K562 (cell line): ENCODE results near the gene XYLB. TPM values are rescaled to one million over a fixed set of nuclear protein-coding genes. Genes with fewer than 3 reads are reported as not detected.
A peak's percentile ranks its signal among the peaks of the same experiment; 100 is the strongest.

Experiments used
- BRF1 ChIP-seq: IDR thresholded peaks from 3 replicates; pipeline ENCODE4 v1.6.1; 2011; ENCODE audit warnings: borderline replicate concordance, mild to moderate bottlenecking; ENCODE audit not compliant: insufficient read length; ENCODE audit errors: extremely low read depth
- CHAMP1 ChIP-seq: fragments of 450-650 bp; IDR thresholded peaks from 2 replicates; pipeline ENCODE4 v1.6.1; 2016; ENCODE audit warnings: mild to moderate bottlenecking
- CREB5 ChIP-seq: fragments of 250-450 bp; sonication (Bioruptor Pico); IDR thresholded peaks from 2 replicates; pipeline ENCODE4 v1.5.0; 2020; ENCODE audit warnings: mild to moderate bottlenecking
- FOXK2 ChIP-seq, 2 experiments: fragments of 450-650 bp; IDR thresholded peaks in 1 of 2; conservative IDR thresholded peaks in 1 of 2; 2 replicates each; pipeline ENCODE4 v1.6.1; 2016; ENCODE audit warnings: low read depth in 2 of 2, mild to moderate bottlenecking in 1 of 2
- HMG20A ChIP-seq: fragments of 450-650 bp; formaldehyde crosslinking; conservative IDR thresholded peaks from 2 replicates; pipeline ENCODE4 v1.4.0; 2020; ENCODE audit warnings: mild to moderate bottlenecking, mixed read lengths
- HNRNPH1 ChIP-seq: fragments of 200-400 bp; formaldehyde crosslinking; optimal IDR thresholded peaks from 2 replicates; pipeline ENCODE3; 2017; ENCODE audit warnings: low read depth, mild to moderate bottlenecking, low read length, moderate library complexity
- MAFF ChIP-seq: IDR thresholded peaks from 2 replicates; pipeline ENCODE4 v1.6.1; 2012; ENCODE audit warnings: low read length, improper control_type of control experiment
- MYC ChIP-seq, 2 experiments: fragments of 250-450 bp in 1 of 2; sonication (Bioruptor Pico) in 1 of 2; IDR thresholded peaks; 2 replicates each; pipeline versions ENCODE4 v1.5.1 to v1.6.1; 2012 to 2021; ENCODE audit warnings: low read depth in 2 of 2, borderline replicate concordance in 1 of 2, improper control_type of control experiment in 1 of 2, low read length in 1 of 2, mild to moderate bottlenecking in 1 of 2, moderate library complexity in 1 of 2
- RNF2 ChIP-seq: sonication (generic); IDR thresholded peaks from 2 replicates; pipeline ENCODE4 v1.6.1; 2016
- SFPQ ChIP-seq: fragments of 200-400 bp; formaldehyde crosslinking; IDR thresholded peaks from 2 replicates; pipeline ENCODE4 v1.6.1; 2017; ENCODE audit warnings: mild to moderate bottlenecking, low read depth, low read length, moderate library complexity
- SPI1 ChIP-seq: IDR thresholded peaks from 2 replicates; pipeline ENCODE4 v1.6.1; 2011; ENCODE audit warnings: low read depth, low read length, control low read depth, borderline replicate concordance
- TAF9B ChIP-seq: fragments of 450-650 bp; IDR thresholded peaks from 2 replicates; pipeline ENCODE4 v1.6.1; 2018; ENCODE audit warnings: mild to moderate bottlenecking; ENCODE audit not compliant: partially characterized antibody
- TARDBP ChIP-seq: fragments of 450-650 bp; IDR thresholded peaks from 2 replicates; pipeline ENCODE4 v1.6.1; 2016
- TGIF2 ChIP-seq: sonication (generic); formaldehyde crosslinking; IDR thresholded peaks from 2 replicates; pipeline ENCODE4 v1.8.1; 2022; ENCODE audit warnings: mild to moderate bottlenecking, missing genetic modification reagents, moderate library complexity
- ZKSCAN8 ChIP-seq: fragments of 200-800 bp; sonication (Bioruptor generic); IDR thresholded peaks from 2 replicates; pipeline ENCODE4 v1.6.1; 2016; ENCODE audit warnings: missing genetic modification characterization, missing compliant biosample characterization
- ZMIZ1 ChIP-seq, 2 experiments: fragments of 150-350 bp in 1 of 2; IDR thresholded peaks; 2 replicates each; pipeline ENCODE4 v1.6.1; 2012 to 2016; ENCODE audit warnings: low read depth in 2 of 2, low read length in 2 of 2, mild to moderate bottlenecking in 1 of 2, moderate library complexity in 1 of 2
- ZNF408 ChIP-seq: fragments of 250-450 bp; sonication (Bioruptor Pico); IDR thresholded peaks from 2 replicates; pipeline ENCODE4 v1.4.0; 2020; ENCODE audit warnings: low read depth, mild to moderate bottlenecking, moderate library complexity
- polyA plus RNA-seq, 8 experiments: library from polyadenylated mRNA; depleted of rRNA in 4 of 8; stranded (reverse) in 5 of 8; unstranded in 3 of 8; fragments of >200 nt; fragmentation: Nextera tagmentation in 2 of 8; fragmentation: Illumina TruSeq in 1 of 8; extraction: Ambion mirVana in 2 of 8; extraction: Trizol in 1 of 8; gene quantifications; 2 replicates each; pipeline versions ENCODE4 v1.2.1 to v1.2.3, GENCODE V29; 2011 to 2014; ENCODE audit warnings: inconsistent platforms in 1 of 8, missing spikeins in 1 of 8
- total RNA-seq, 7 experiments: library from RNA; depleted of rRNA in 6 of 7; stranded (reverse); fragments of >200 nt in 6 of 7; fragmentation: Illumina TruSeq in 2 of 7; extraction: Trizol in 2 of 7; gene quantifications; 2 replicates each; pipeline versions ENCODE4 v1.2.1 to v1.2.3, GENCODE V29; 2011 to 2021; ENCODE audit warnings: low replicate concordance in 1 of 7

XYLB gene
- total and polyA plus RNA-seq, 9 of the 15 experiments (the other 6 are each of a cell fraction or from before 2014, with no cell fraction given), result 4.0 to 20.2 (median 13.2) TPM

- TF ChIP-seq CREB5 (CRISPR knock-in tag) (no peak), ZNF408 (CRISPR knock-in tag) (no peak), TGIF2 (CRISPR knock-in tag) (no peak), SPI1 (no peak), HNRNPH1 (no peak), ZKSCAN8 (CRISPR knock-in tag) (no peak), FOXK2 (conservative IDR thresholded peaks at IDR 0.05 in 1 of 2, IDR thresholded peaks at IDR 0.05 in 1 of 2; ENCODE audit: low read depth in 2 of 2) (peak; percentile 96 to 98), BRF1 (no peak), CHAMP1 (no peak), MYC (IDR thresholded peaks at IDR 0.05; ENCODE audit: low read depth, low read length) (peak; percentile 70), MYC (CRISPR knock-in tag; IDR thresholded peaks at IDR 0.05; ENCODE audit: borderline replicate concordance, low read depth) (peak; percentile 45; the same call in 1 of the 2 replicates), ZMIZ1 (IDR thresholded peaks at IDR 0.05; ENCODE audit: low read depth in 2 of 2, low read length in 2 of 2) (no peak), RNF2 (no peak), SFPQ (no peak), MAFF (no peak), HMG20A (CRISPR knock-in tag) (no peak), TAF9B (no peak), TARDBP (peak; percentile 56; the same call in 1 of the 2 replicates)
Measured at GRCh38 chr3:38453075-38453912, 106.7 kb downstream of the XYLB start, which contains the start of gene ACVR2B (continued).
